A172 (cell line): ENCODE data around the gene MAP4K5. TPM values are rescaled to one million over a fixed set of nuclear protein-coding genes. Genes with fewer than 3 reads are reported as not detected.
"Not testable (repeated sequence)": the region's sequence is repeated elsewhere in the genome, so short reads cannot be mapped to it uniquely, and the experiment has no call there.

ENCODE experiments used
- DNase-seq: peaks from one replicate; pipeline ENCODE4 v3.0.0-alpha.2; 2015; ENCODE audit warnings: low spot score
- total RNA-seq: library from RNA; depleted of rRNA; stranded (reverse); fragments of >200 nt; shearing (Covaris generic); gene quantifications from 2 replicates; pipeline ENCODE4 v1.2.3, GENCODE V29; 2014; rRNA removed

Gene MAP4K5
- total RNA-seq, result 42.0 and 44.4 TPM in 2 replicates

GRCh38 chr14:50532502-50533240 is at the start of gene MAP4K5:
Gene MAP4K5, minus strand, starts transcription at chr14:50532569. Its CDS starts 520 bp downstream, at chr14:50532049.
- peak; percentile 64 for DNase-seq

- no peak for DNase-seq
These were observed 46.1 kb upstream of the MAP4K5 start for GRCh38 chr14:50578433-50578832.

GRCh38 chr14:50577982-50578381 is 45.6 kb upstream of the MAP4K5 start:
- no peak for DNase-seq

GRCh38 chr14:50575769-50576168 is 43.4 kb upstream of the MAP4K5 start:
- DNase-seq, result no peak

GRCh38 chr14:50573862-50574261 is 41.5 kb upstream of the MAP4K5 start:
- DNase-seq, result no peak

DNA sequence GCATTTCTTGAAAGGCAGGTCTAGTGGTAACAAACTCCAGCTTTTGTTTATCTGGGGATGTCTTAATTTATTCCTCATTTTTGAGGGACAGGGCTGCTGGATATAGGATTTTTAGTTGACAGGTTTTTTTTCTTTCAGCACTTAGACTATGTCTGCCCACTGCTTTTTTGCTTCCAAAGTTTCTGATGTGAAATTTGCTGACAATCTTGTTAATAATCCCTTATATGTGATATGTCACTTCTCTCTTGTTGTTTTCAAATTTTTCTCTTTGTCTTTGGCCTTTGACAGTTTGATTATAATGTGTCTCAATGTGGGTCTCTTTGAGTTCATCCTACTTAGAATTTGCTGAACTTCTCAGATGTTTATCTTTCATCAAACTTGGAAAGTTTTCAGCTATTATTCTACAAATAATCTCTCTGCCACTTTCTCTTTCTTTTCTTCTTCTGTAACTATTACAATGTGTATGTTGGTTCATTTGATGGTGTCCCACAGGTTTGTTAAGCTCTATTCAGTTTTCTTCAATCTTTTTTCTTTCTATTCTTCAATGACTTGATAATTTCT is 37.4 kb upstream of the MAP4K5 start:
- no peak for DNase-seq

- DNase-seq, result no peak
These were observed 30.5 kb upstream of the MAP4K5 start for GRCh38 chr14:50562841-50563240.

GRCh38 chr14:50560931-50561285 is 28.5 kb upstream of the MAP4K5 start:
- DNase-seq, result peak; percentile 44

GRCh38 chr14:50559990-50560930 is 27.9 kb upstream of the MAP4K5 start, which contains the start of gene ATL1:
Gene ATL1, plus strand, starts transcription at chr14:50560145. Its CDS starts 121 bp downstream, at chr14:50560266.
- DNase-seq, result peak; percentile 51

- DNase-seq, result not testable (repeated sequence)
These were observed 20.4 kb upstream of the MAP4K5 start for GRCh38 chr14:50552796-50553195.

DNA sequence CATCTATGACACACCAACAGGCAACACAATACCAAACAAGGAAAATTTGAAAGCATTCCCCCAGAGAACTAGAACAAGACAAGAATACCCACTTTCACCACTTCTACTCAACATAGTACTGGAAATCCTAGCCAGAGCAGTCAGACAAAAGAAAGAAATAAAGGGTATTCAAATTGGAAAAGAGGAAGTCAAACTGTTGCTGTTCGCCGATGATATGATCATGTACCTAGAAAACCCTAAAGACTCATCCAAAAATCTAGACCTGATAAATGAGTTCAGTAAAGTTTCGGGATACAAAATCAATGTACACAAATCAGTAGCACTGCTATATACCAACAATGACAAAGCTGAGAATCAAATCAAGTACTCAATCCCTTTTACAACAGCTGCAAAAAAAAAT is 19.5 kb upstream of the MAP4K5 start:
- no peak for DNase-seq

- no peak for DNase-seq
These were observed 17.9 kb upstream of the MAP4K5 start for GRCh38 chr14:50550294-50550693.

DNA sequence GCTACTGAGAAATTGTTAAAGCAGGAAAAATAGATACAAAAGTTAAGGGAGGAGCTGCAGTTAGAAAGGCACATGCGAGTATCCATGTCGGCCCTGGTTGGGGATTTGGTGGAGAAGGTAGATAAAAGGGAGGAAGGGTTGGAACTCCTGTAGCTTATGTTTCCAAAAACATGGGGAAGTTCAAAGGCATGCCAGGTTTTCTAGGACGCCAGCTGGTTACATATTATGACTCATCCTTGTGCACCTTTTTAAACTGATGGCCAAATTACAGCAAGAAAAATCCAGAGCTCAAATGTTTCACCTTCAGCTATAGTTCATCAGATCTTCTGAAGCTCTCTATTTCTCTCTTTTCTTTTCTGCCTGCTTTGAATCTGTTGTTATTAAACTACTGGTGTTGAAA is 13.2 kb upstream of the MAP4K5 start:
- no peak for DNase-seq

- DNase-seq, result no peak
These were observed 12.5 kb upstream of the MAP4K5 start for GRCh38 chr14:50544911-50545310.

- no peak for DNase-seq
These were observed 10.6 kb upstream of the MAP4K5 start for GRCh38 chr14:50542941-50543418.

- no peak for DNase-seq
These were observed 8.8 kb upstream of the MAP4K5 start for GRCh38 chr14:50541159-50541567.

DNA sequence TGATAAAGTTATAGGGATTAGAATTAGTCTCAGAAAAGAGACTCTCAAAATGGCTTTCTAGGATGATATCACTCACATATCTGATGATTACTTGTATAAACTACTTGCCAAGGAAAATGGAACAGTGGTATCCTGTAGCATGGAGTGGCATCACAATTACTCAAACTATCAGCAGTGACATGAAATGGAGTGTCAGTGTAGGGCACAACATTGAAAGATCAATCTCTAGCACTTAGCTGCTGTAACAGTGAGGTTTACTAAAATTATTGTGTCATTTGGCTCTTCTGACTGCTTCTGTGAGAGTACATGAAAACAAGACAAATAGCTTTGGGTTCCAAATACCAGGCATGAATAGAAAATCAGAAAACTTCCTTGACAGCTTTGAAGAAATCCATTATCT is 6.7 kb upstream of the MAP4K5 start:
- DNase-seq, result no peak

DNA sequence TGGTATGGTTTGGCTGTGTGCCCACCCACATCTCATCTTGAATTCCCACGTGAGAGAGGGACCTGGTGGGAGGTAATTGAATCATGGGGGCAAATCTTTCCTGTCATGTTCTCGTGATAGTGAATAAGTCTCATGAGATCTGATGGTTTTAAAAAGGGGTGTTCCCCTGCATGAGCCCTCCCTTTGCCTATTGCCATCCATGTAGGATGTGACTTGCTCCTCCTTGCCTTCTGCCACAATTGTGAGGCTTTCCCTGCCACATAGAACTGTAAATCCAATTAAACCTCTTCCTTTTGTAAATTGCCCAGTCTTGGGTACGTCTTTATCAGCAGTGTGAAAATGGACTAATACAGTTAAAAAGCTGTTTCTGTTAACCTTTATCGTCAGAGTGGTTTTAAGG is 5.7 kb upstream of the MAP4K5 start:
- not testable (repeated sequence) for DNase-seq

GRCh38 chr14:50534997-50535396 is 2.6 kb upstream of the MAP4K5 start:
- no peak for DNase-seq

DNA sequence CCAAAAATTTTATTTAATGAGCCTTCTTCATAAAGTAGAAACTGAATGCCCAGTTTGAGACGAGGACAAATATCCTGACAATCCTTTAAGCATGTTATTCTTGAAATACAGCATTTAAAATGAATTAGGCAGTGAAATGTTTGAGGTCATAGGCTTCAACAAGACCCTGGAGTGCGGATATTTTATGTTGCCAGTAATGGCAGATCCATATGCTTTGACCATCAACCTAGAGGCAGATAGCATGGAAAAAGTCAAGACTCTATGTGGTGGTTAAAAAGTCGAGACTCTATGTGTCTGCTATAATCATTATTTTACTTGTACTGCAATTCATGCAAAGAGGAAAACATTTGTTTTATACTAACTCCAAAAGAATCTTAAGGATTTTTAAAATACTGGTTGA is 2.0 kb upstream of the MAP4K5 start:
- DNase-seq, result no peak

GRCh38 chr14:50533806-50534205 is 1.4 kb upstream of the MAP4K5 start:
- DNase-seq, result no peak

GRCh38 chr14:50533241-50533705 is 904 bp upstream of the MAP4K5 start:
- no peak for DNase-seq
